Measurements from ENCODE around the gene STON2. TPM values are rescaled to one million over a fixed set of nuclear protein-coding genes. Genes with fewer than 3 reads are reported as not detected.
"Not testable (repeated sequence)": the region's sequence is repeated elsewhere in the genome, so short reads cannot be mapped to it uniquely, and the experiment has no call there.

Gene STON2
- total and polyA plus RNA-seq, 8 donors = 8.4 to 46.7 (median 12.3) TPM

- Histone ChIP-seq H3K27me3 (no peaks in the 10 kb centered on the region), H3K4me3 (no peak overlapping the region), H3K27ac (no peak overlapping the region), H3K9me3 (no peaks in the 10 kb centered on the region), H3K36me3 (no peaks in the 10 kb centered on the region), H3K4me1 (no peaks in the 10 kb centered on the region)
- no peak for ATAC-seq
- no peak for DNase-seq
- intact Hi-C loops (cut with DNase I) = no loop called here
- no peak for TF ChIP-seq CTCF (IDR thresholded peaks at IDR 0.05)
Measured at GRCh38 chr14:81385419-81385818, 14.7 kb downstream of the STON2 start.

- intact Hi-C loops (cut with DNase I) = no loop called here
- DNase-seq (no peak), ATAC-seq (peak; percentile 44)
Measured at GRCh38 chr14:81384900-81385299, 15.2 kb downstream of the STON2 start.

GRCh38 chr14:81382517-81383225, 17.5 kb downstream of the STON2 start:
- ATAC-seq (no peak), DNase-seq (no peak)
- no peaks in the 10 kb centered on the region for H3K9me3 ChIP-seq
- H3K4me3 ChIP-seq = no peak overlapping the region
- H3K27me3 ChIP-seq = no peaks in the 10 kb centered on the region
- no peak for TF ChIP-seq CTCF (IDR thresholded peaks at IDR 0.05)
- no peak overlapping the region for H3K27ac ChIP-seq
- intact Hi-C loops (cut with DNase I) = no loop called here
- no peaks in the 10 kb centered on the region for H3K4me1 ChIP-seq
- no peaks in the 10 kb centered on the region for H3K36me3 ChIP-seq

More at GRCh38 chr14:81384900-81385299, 15.2 kb downstream of the STON2 start:
- Histone ChIP-seq H3K4me1 (no peaks in the 10 kb centered on the region), H3K36me3 (no peaks in the 10 kb centered on the region), H3K4me3 (no peak overlapping the region), H3K27me3 (no peaks in the 10 kb centered on the region), H3K9me3 (no peaks in the 10 kb centered on the region), H3K27ac (no peak overlapping the region)
- TF ChIP-seq CTCF (IDR thresholded peaks at IDR 0.05) = no peak

- H3K4me1 ChIP-seq; ATAC-seq; H3K36me3 ChIP-seq; DNase-seq; H3K27me3 ChIP-seq; H3K9me3 ChIP-seq; intact Hi-C loops (cut with DNase I); H3K4me3 ChIP-seq; H3K27ac ChIP-seq: not testable (repeated sequence)
Measured at GRCh38 chr14:81380009-81380408, 20.1 kb downstream of the STON2 start.

- intact Hi-C loops (cut with DNase I) = no loop called here
- no peak for DNase-seq
- no peaks in the 10 kb centered on the region for H3K9me3 ChIP-seq
- TF ChIP-seq CTCF (IDR thresholded peaks at IDR 0.05) = no peak
- H3K36me3 ChIP-seq = no peaks in the 10 kb centered on the region
- H3K4me3 ChIP-seq = no peak overlapping the region
- ATAC-seq = no peak
- peaks cover 0 to 5% of the 10 kb centered on the region in 2 donors for H3K4me1 ChIP-seq
- no peaks in the 10 kb centered on the region for H3K27me3 ChIP-seq
- H3K27ac ChIP-seq = no peak overlapping the region
Measured at GRCh38 chr14:81371802-81372201, 28.3 kb downstream of the STON2 start.

- no peaks in the 10 kb centered on the region for H3K9me3 ChIP-seq
- no peak for DNase-seq
Measured at GRCh38 chr14:81367563-81367962, 32.6 kb downstream of the STON2 start.

More at GRCh38 chr14:81367563-81367962, 32.6 kb downstream of the STON2 start:
- Histone ChIP-seq H3K36me3 (no peaks in the 10 kb centered on the region), H3K27me3 (no peaks in the 10 kb centered on the region), H3K4me3 (no peak overlapping the region), H3K4me1 (no peaks in the 10 kb centered on the region), H3K27ac (no peak overlapping the region)
- intact Hi-C loops (cut with DNase I) = no loop called here
- ATAC-seq = no peak
- no peak for TF ChIP-seq CTCF (IDR thresholded peaks at IDR 0.05)
